ENCODE results near the gene SYT3.

The SYT3 gene

DNA sequence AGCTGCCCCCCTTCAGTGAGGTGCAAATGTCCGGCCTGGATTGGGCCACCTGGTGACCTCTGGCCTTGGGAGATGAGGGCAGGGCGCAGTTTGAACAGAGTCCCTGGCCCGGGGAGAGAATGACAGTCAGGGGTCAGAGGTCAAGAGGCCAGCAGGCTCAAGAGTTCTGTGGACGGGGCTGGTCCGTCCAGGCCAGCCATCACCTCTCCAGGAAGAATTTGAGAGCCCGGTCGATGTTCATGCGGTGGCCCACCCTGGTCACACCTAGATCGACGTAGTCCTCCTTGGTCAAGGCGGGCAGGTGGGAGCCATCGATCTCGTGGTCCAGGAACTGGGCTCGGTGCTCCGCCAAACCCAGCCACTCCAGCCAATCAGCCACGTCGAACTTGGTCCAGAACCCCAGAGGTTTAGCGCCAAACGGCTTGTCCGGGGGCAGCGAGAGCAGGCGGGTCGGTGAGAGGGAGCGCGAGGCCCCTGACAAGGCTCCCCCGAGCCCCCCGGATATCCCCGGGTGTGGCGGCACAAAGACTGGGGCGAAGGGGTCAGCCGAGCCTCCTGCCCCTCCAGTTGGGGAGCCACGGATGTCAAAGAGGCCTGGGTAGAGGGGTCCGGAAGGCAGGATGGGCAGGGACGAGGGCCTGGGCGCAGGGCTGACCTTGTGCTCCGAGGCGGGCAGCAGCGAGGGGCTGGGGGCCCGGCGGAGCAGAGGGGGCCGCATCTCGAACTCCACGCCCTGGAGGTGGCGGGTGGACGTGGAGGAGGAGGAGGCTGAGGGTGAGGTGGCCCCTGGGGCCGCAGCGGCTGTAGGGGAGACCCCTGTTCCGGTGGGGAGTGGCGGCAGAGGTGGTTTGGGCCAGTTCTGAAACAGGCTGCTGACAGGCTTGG, 22.3 kb upstream of the SYT3 start:
- no peak for DNase-seq
- no peak for ATAC-seq

DNA sequence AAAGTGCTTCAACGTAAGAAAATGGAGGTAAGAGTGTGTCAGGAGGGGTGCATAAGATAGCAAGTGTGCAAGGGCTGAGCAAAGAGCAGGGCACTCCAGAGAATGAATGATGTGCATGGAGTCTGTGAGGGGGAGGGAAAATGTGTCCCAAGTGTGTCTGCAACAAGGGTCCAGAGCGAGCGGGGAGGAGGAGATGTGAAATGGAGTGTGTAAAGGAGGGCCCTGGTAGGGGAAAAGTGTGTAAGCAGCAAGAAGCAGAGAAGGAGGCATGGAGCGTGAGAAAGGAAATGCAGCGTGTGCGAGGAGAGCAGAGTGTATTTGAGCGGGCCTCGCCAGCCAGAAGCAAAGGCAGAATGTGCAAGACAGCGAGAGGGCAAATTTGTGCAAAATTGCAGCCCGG, 21.3 kb upstream of the SYT3 start:
- DNase-seq (no peak), ATAC-seq (no peak)

DNA sequence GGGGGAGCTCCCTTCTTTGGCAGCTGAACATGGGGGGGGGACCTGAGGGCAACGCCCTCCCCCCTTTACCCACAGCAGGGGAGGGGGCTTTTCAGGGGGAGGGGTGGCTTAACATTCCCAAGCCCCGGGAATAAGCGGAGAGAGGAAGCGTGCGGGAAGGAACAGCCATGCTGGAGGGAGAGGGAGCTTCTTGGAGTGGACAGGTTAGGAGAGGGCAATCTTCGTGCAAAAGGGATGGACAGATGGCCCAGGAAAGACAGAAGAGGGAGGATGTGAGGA, 20.3 kb upstream of the SYT3 start:
- ATAC-seq (no peak), DNase-seq (no peak)

DNA sequence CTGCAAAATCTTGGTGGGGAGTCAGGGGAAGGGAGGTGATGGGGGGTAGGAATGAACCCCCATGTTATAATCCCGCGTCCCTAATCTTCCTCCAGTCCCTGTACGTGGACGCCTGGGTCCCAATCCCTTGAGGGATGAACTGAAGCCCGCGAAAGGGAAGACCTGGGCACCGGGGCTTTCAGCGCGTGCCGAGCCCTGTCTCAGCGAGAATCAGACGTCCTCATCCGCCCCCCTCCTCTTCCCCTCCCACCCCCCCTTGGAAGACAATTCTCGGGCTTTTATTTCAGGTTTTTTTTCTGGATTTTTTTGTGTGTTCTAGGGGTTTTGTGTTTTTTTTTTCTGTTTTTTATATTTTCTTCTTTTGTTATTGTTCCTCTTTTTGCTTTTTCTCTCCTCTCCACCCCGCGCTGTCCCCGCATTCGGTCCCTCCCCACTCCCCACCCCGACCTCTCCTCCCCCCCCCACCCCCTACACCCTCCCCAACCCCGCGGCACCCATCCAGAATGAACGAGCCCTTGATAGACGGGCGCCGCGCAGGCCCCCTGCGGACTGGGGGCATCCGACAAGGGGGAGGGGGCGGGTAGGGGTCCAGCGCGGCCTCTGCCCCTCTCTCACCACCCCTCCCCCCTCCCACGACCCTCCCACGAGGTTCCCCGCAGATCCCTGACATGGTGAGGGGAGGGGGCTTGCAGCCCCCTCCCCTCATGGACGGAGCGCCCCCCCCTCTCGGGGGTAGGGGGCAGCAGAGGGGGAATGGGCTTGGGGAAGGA, 19.8 kb upstream of the SYT3 start:
- DNase-seq = no peak
- no peak for ATAC-seq

DNA sequence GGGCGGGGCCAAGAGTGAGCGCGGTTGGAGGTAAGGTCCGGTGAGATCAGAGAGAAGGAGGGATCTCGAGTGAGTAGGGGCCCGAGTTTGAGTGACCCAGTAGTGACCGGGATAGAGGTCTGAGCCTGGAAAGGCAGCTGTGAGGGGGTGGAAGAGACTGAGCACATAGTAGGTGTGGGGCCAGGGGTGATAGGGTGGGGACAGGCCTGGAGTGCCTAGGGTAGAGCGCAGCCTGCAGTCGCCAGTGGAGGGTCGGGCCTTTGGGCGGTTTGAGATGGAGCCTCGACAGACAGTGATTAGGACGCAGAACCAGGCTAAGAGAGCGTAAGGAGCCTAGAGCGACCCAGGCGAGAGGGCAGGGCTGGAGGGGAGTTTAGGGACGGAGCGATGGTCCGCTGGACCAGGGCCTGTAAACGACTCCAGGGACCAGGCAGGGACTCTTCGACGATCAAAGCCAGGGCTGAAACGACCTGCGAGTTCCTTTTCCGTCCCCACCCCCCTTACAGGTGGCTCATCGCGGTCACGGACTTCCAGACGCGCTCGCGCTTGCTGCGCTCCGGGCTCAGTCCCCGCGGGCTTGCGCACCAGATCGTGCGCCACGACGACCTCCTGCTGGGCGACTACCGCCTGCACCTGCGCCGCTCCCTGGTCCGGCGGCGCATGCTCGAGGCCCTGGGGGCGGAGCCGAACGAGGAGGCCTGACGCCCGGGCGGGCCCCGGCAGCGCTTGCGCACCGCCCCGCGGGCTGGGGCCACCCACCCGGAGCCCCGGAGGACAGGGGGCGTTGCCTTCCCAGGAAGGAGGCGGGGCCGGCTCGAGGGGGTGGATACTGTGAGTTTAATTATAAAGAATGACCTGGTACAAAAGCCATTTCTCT, 19.0 kb upstream of the SYT3 start:
- ATAC-seq = peak; percentile 51
- DNase-seq = peak; percentile 85

DNA sequence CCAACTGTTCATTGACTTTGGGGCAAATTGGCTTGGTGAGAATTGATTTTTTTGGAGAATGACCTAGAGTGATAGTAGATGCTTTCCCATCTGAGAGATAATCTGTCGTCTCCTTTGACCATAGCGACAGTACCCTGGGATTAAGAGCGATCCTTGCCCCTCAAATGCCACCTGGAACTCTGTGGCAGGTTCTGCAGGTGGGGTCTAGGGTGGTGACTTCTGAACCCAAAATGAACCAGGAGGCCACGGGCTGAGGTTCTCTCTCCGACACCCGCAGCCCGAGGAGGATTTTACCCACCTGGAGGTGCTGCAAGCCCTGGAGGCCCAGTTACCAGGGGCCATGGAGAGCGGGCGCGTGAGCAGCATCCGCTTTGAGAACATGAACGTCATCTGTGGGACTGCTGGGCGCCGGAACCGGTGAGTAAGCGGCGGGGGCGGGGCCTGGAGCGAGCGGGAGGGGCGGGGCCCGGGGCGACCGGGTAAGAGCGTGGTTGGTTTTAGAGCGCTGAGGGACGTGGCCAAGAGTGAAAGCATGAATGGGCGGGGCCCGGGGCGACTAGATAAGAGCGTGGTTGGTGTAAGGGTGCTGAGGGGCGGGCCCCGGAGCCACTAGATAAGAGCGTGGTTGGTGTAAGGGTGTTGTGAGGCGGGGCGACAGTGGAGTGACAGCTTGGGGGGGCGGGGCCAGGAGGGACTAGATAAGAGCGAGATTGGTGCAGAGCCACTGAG, 18.2 kb upstream of the SYT3 start:
- ATAC-seq = peak; percentile 98
- peak; percentile 91 for DNase-seq

DNA sequence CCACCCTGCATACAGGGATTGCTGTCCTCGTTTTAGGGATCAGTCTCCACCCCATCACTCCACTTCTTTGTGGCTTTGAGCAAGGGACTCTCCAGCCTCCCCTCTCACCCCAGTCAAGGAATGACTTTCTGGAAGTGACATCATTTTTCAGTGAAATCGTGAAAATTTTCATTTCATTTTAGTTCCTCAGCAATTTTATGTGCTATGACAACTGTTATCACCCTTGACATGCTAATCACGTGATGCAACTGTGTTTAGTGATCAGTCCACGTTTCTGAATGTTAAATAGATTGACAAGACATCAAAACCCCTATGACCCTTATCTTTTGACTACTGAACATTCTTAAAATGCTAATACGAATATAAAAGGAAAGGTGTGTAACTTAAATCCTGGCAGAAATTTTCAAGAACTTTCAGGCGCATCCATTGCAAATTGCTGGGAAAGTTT, 17.6 kb upstream of the SYT3 start:
- DNase-seq (no peak), ATAC-seq (no peak)

DNA sequence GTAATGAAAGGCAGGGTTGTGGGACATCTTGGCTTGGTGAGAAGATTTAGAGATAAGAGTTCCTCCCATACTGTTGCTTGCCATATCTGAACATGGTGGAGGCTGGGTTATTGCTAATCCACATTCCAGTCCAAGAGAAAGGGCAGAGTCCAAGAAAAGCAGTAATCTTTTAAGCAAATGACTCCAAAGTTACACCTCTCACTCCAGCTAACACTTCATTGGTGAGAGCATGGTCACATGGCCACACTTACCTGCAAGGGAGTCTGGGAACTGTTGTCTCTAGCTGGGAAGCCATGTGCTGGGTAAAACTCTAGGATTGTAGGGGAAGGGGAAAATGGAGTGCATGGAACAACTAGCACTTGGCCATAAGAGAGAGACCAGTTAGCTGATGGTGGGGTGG, 15.2 kb upstream of the SYT3 start:
- ATAC-seq = no peak
- DNase-seq = no peak

DNA sequence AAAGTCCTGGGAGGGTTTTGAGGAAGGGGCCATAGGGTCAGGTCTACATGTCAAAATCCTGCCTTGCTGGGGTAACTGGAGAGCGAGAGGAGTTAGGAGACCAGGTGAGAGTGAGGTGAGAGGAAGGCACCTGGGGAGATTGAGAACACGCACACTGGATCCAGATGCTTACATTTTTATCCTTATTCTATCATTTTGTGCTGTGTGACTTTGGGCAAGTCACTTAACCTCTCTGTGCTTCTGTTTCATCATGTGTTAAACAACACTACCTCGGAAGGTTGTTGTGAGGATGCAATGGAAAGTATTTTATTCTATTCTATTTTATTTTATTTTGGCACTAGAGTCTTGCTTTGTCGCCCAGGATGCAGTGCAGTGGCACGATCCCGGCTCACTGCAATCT, 13.0 kb upstream of the SYT3 start:
- no peak for ATAC-seq
- no peak for DNase-seq

DNA sequence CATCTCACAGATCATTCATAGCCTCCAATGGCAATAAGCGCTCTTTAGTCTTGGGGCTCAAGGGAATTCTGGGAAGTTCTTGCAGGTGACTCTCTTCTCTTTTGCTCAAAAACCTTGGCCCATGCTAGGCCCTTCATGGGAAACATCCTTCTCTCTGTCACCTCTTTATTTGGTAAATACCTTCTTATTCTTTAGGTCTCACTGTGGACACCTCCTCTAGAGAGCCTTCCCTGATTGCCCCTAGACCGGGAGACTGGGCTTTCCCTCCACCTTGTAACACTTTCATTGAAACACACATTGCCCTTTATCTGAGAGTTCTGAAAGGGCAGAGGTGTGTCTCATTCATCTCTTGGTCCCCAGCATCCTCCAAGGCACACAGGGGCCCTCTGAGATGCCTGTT, 11.5 kb upstream of the SYT3 start:
- DNase-seq (no peak), ATAC-seq (no peak)

DNA sequence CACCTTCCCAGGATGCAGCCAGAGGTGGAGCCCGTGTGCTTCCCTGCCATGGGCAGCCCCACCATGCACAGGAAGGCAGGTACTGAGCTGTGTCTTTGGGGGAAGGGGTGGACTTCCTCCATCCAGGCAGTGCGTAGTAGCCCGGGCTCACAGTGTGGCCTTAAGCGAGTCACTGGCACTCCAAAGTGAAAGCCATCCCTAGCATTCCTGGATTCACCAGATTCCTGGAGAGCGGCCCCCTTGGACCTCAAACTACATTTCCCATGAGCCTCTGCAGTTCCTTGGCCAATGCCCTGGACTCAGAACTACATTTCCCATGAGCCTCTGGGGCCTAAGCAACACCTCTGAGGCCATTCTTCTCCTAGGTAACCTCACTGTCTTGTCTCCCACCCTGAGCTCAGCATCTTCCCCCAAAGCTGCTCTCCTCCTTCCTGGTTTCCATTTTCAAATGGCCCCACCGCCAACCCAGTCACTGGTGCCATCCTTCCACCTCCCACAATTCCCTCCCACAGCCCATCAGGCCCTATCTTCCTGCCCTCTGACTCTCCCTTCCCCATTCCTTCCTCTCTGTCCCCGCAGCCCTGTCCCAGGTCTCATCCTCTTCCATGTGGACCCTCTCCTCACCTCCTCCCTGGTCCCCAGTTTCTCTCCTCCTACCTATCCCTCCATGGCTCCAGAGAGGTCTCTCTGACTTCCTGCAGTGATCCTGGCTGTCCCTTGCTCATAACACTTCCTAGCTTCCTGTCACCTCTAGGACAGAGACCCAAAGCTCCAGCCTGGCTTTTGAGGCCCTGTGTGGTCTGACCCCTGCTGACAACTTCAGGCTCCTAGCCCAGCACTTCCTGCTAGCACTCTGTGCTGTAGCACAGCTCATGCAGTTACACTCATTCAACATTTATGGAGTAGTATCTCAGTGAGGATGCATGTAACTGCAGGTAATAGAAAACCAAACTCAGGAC, 10.0 kb upstream of the SYT3 start, which contains the start of gene C19orf81:
TSS of gene C19orf81 (plus strand) at position 13 of the 959 bp plus-strand sequence. CDS start at position 13, 0 bp downstream.
- ATAC-seq (peak; percentile 32), DNase-seq (no peak)

DNA sequence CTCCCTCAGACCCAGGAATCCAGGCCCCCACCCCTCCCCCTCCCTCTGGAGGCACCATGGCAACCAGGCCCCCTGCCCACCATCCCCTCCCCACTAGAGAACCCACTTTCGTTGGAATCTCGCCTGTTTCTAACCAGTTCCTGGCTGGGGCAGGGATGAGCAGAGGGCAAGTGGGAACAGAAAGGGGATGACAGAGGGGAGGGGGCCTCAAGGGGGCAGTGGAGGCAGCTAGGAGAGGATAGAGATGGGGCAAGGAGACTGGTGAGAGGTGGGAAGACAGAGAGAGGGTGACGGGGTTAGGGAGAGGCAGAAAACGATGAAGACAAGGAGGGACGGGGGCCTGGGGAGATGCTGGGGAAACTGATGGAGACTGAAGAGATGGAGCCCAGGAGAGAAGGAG, 9.0 kb upstream of the SYT3 start:
- no peak for ATAC-seq
- DNase-seq = no peak

DNA sequence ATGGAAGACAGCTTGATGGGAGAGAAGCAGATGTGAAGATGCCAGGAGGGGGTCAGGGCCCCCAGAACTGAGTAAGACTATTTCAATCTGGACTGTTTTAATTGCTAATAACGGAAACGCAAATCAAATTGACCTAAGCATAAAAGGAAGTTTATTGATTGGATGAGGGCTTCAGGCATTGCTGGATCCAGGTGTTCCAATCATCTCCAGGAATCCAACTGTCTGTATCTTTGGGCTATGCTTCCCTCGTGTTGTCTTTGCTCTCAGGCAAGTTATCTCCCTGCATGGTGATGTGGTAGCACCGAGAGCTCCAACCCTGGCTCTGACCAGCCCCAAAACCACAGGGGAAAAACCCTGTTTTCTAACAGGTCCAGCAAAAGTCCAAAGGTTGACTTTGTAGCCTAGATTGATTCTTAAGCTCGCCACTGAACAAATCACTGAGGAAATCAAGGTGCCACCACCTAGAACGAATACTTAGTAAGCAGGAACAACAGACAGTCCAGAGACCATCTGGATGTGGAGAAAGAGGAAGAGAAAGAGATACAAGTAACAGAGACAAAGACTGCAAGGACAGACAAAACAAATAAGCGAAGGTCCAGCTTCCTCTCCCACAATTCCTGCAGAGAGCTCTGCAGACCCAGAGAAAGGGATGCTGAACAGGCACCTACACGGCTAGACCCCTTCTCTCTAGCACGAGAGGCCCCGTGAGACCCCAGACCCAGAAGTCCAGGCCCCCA, 8.4 kb upstream of the SYT3 start:
- ATAC-seq (no peak), DNase-seq (no peak)

DNA sequence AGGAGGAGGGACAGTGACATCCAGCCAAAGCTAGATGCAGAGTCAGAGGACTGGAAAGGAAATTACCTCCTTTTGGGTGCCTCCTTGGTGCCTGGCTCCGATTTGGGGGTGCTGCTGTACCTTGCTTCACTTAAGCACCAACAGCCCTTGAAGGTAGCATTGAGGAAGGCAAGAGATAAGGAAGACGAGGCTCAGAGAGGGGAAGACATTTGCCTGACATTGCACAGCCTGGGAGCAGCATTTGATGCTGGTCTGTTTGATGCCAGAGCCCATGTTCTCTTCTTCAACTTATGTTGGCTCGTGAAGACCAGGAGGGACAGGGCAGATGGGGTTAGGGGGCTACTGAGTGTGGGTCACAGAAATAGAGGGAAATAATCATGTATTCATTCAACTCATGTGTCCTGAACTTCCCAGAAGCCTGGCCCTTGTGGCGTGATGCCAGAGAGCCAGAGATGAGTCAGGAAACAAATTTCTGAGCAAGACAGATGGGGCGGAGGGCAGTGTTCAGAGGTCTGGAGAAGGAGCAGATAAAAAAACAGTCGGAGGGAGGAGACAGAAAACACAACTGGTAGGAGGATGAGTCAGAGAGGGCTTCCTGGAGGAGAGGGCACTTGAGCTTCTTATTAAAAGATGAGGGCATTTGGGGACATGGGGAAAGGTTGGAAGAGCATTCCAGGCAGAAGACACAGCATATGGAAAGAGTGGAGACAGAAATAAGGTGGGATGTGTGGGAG, 6.6 kb upstream of the SYT3 start:
- no peak for ATAC-seq
- DNase-seq = no peak

DNA sequence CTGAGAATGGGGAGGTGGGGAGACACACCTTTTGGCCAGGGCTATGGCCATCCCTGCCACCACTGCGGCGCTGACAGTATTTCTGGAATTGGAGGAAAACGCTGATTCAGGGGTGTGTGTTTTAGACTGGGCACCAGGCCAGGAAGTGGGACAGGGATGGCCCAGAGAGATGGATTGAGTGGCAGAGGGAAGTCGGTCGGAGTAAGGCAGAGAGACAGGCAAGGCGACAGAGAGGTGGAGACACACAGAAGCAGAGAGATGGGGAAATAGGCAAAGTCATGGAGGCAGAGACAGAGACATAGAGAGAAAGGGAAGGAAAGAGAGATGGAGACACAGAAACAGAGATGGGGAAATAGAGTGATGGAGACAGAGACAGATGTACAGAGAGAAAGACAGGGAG, 5.4 kb upstream of the SYT3 start:
- no peak for ATAC-seq

DNA sequence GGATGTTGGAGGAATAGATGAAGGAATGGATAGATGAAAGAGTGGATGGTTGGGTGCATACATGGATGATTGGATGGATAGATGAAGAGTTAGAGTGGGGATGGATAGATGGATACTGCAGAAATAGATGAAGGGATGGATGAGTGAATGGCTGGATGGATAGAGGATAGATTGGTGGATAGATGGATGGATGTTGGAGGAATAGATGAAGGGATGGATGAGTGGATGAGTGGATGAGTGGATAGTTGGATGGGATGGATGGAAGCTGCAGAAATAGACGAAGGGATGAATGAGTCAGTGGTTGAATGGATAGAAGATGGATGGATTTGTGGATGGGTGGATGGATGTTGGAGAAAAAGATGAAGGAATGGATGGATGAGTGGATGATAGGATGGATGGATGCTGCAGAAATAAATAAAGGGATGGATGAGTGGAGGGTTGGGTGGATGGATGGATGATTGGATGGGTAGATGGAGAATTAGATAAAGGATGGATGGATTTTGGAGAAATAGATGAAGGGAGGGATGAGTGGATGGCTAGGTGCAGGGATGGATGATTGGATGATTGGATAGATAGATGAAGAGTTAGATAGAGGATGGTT, 4.7 kb upstream of the SYT3 start:
- ATAC-seq = no peak
- DNase-seq = no peak

More for the DNA sequence above, 5.4 kb upstream of the SYT3 start:
- no peak for DNase-seq

DNA sequence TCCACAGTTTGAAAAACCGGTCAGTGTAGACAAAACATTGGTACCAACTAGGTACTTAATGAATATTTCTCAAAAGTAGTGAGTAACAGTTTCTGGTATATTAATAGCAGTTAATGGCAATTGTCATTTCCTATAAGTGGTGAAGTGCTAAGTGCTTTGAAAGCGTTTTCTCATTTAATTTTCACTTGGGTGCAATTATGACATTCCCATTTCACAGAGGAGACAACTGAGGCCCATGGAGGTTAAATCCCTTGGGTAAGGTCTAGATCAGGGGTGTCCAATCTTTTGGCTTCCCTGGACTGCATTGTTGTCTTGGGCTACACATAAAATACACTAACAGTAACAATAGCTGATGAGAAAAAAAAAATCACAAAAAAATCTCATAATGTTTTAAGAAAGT, 687 bp upstream of the SYT3 start:
- ATAC-seq (no peak), DNase-seq (no peak)

DNA sequence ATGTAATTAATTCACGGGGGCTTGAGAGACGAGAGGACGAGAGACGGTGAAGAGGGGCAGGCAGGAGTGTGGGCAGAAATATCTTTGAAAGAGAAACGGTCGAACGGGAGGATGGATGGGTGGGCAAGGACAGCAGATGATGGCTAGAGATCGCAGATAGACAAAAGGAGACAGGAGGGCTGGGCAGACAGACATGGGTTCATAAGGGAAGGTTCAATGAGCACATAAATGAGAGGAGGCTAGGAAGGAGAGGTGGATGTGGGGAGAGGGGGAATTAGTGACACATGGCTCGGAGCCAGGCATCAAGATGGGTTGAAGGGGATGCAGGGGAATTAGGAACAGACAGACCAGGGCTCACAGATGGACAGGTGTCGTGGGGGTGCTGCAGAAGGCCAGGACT, 1.1 kb downstream of the SYT3 start:
- ATAC-seq = no peak
- no peak for DNase-seq

Data from stimulated activated naive CD8-positive, alpha-beta T cell treated with anti-CD3 and anti-CD28 coated beads, Interleukin-15, Interleukin-2, amounts not matched to agents 100 U/mL and 50 U/mL, for 24 hours (primary cell).